ENCODE measurements around the gene TMEM115. TPM values are rescaled to one million over a fixed set of nuclear protein-coding genes. Genes with fewer than 3 reads are reported as not detected.

TMEM115 gene
- total and polyA plus RNA-seq, 10 of the 15 experiments (the other 5 are each of a cell fraction or from before 2014, with no cell fraction given) = 1.9 to 18.7 (median 13.2) TPM

GRCh38 chr3:50323614-50324199 is 35.6 kb downstream of the TMEM115 start:
- Histone ChIP-seq H4K20me1 (ENCODE audit: control insufficient read depth, insufficient read depth) (no peaks in the 10 kb centered on the region), H3K4me3 (no peak overlapping the region), H3K9me3 (replicated peaks; ENCODE audit: control insufficient read depth, insufficient read depth, low read length) (no peaks in the 10 kb centered on the region), H2AFZ (ENCODE audit: control insufficient read depth, low read depth, low read length) (no peak overlapping the region), H3K9ac (ENCODE audit: control insufficient read depth, insufficient read depth, low read length) (no peak overlapping the region), H3K79me2 (ENCODE audit: control insufficient read depth, insufficient read depth, low read length) (peaks cover 19% of the 10 kb centered on the region), H3K27me3 (replicated peaks in 1 of 2; ENCODE audit: control insufficient read depth in 2 of 2, insufficient read depth in 2 of 2, low read length in 1 of 2) (no peaks in the 10 kb centered on the region), H3K4me2 (ENCODE audit: control insufficient read depth, insufficient read depth) (no peak overlapping the region), H3K4me1 (ENCODE audit: control insufficient read depth, insufficient read depth, low read length) (peaks cover 17% of the 10 kb centered on the region), H3K27ac (ENCODE audit: control insufficient read depth, insufficient read depth) (no peak overlapping the region), H3K36me3 (ENCODE audit: control insufficient read depth in 2 of 2, insufficient read depth in 2 of 2, low read length in 1 of 2) (peaks cover 0 to 4% of the 10 kb centered on the region in 2 experiments; a peak in 1 of 4 replicates)
- ChIA-PET CTCF (interaction anchor here (0.8 to 5.1 kb wide), 14 partner anchors 9 to 129 kb away, joined by 3 to 72 read pairs (median 6); partner anchors contain the start of genes HYAL1, HYAL3, IFRD2 and LSMEM2), POLR2A (no interaction called here), RAD21 (ENCODE audit: unreplicated experiment) (interaction anchor here (0.7 to 2.3 kb wide), 4 partner anchors 14 to 45 kb away, joined by 3 to 6 read pairs (median 4); partner anchors contain the start of genes IFRD2 and LSMEM2), SMC1A (ENCODE audit: uncharacterized antibody, unreplicated experiment) (interaction anchor here (1.0 kb wide), 1 partner anchor 24 kb away, joined by 3 read pairs; the partner anchor contains the start of genes HYAL3 and NAA80)
- in situ Hi-C loops (cut with MboI) (no loop called here), intact Hi-C loops (cut with micrococcal nuclease; ENCODE audit: unreplicated experiment) (loop anchor here (1.0 kb wide), 2 partner anchors 49 to 96 kb away; no protein-coding TSS in a partner anchor)
- no TSS peak for BruUV-seq (replicated peaks)
- no peak for FAIRE-seq
- WGBS (ENCODE audit: insufficient coverage, insufficient replicate concordance, low lambda C conversion rate, missing lambda C conversion rate) = 31% methylated on average over 5 of the region's 5 CpGs
- DNase-seq (ENCODE audit: low read depth, low spot score) = no peak
- no peak for ATAC-seq
- TF ChIP-seq ZNF687 (IDR thresholded peaks at IDR 0.05) (no peak), ETV6 (conservative IDR thresholded peaks at IDR 0.05 in 1 of 2, IDR thresholded peaks at IDR 0.05 in 1 of 2; ENCODE audit: borderline replicate concordance in 1 of 2, low read depth in 1 of 2) (no peak), MAX (IDR thresholded peaks at IDR 0.05; ENCODE audit: low read depth, low read length) (no peak), NRF1 (conservative IDR thresholded peaks at IDR 0.05; ENCODE audit: low read depth, low read length) (no peak), STAT3 (IDR thresholded peaks at IDR 0.05; ENCODE audit: low read depth, low read length) (no peak)
